Upper lobe of left lung (tissue), 4 donors: ENCODE results near the gene CEP19.

Experiments used
- CTCF ChIP-seq, 6 experiments: fragments of 450-650 bp in 4 of 6; fragments of 200-600 bp in 2 of 6; sonication (generic) in 2 of 6; IDR thresholded peaks; one replicate each; pipeline ENCODE4 v1.5.1; 2016 to 2019; ENCODE audit warnings: antibody characterized with exemption in 6 of 6
- POLR2A ChIP-seq, 4 donors: fragments of 450-650 bp; IDR thresholded peaks; one replicate each; pipeline ENCODE4 v1.5.1; 2016 to 2017; ENCODE audit warnings: antibody characterized with exemption in 4 of 4, mild to moderate bottlenecking in 2 of 4

GRCh38 chr3:196688349-196688748 lies 23.7 kb downstream of the CEP19 start:
- TF ChIP-seq CTCF (IDR thresholded peaks at IDR 0.05) (no peak), POLR2A (IDR thresholded peaks at IDR 0.05) (no peak)
